SU-DHL-6 (cell line): ENCODE results near the gene DPEP1.
A peak's percentile ranks its signal among the peaks of the same experiment; 100 is the strongest.

Experiments used
- H2AFZ ChIP-seq: fragments of 200-600 bp; sonication (generic); 2 replicates; pipeline ENCODE4 v1.6.1; 2014; ENCODE audit warnings: low read depth, mild to moderate bottlenecking, moderate library complexity, mixed read lengths, antibody characterized with exemption, low read length; ENCODE audit not compliant: severe bottlenecking
- H3F3A ChIP-seq: fragments of 200-600 bp; shearing (Covaris generic); 2 replicates; pipeline ENCODE4 v1.6.0; 2016; ENCODE audit warnings: antibody characterized with exemption, mild to moderate bottlenecking; ENCODE audit not compliant: insufficient read depth
- H3K27ac ChIP-seq: fragments of 200-600 bp; sonication (generic); 2 replicates; pipeline ENCODE4 v1.5.1; 2016; ENCODE audit warnings: low read depth, mild to moderate bottlenecking, low read length, moderate library complexity, mixed read lengths
- H3K27me3 ChIP-seq: fragments of 200-600 bp; sonication (generic), shearing (Covaris generic); 2 replicates; pipeline ENCODE4 v1.6.0; 2014; ENCODE audit warnings: mild to moderate bottlenecking, low read length
- H3K36me3 ChIP-seq: fragments of 200-600 bp; sonication (generic); 2 replicates; pipeline ENCODE4 v1.6.1; 2014; ENCODE audit warnings: mild to moderate bottlenecking, low read length, mixed read lengths
- H3K4me2 ChIP-seq: fragments of 300-600, 200-600 bp; shearing (Covaris generic), sonication (generic); 2 replicates; pipeline ENCODE4 v1.6.0; 2014; ENCODE audit warnings: low read length, low read depth, mild to moderate bottlenecking; ENCODE audit not compliant: poor library complexity, severe bottlenecking
- H3K4me3 ChIP-seq: fragments of 200-600 bp; sonication (generic); 2 replicates; pipeline ENCODE4 v1.5.1; 2014; ENCODE audit warnings: antibody characterized with exemption, low read length, mild to moderate bottlenecking, mixed read lengths; ENCODE audit not compliant: insufficient read depth, poor library complexity, severe bottlenecking
- H3K79me2 ChIP-seq: fragments of 200-600 bp; sonication (generic); 2 replicates; pipeline ENCODE4 v1.6.1; 2014; ENCODE audit warnings: mild to moderate bottlenecking, low read length, moderate library complexity; ENCODE audit not compliant: insufficient read depth
- H3K9ac ChIP-seq: fragments of 200-600 bp; sonication (generic); 2 replicates; pipeline ENCODE4 v1.7.0; 2014; ENCODE audit warnings: mild to moderate bottlenecking, low read length
- H3K9me2 ChIP-seq: fragments of 200-600 bp; sonication (generic); replicated peaks from 2 replicates; pipeline ENCODE4 v1.6.1; 2014; ENCODE audit warnings: low read length; ENCODE audit not compliant: insufficient read depth
- H3K9me3 ChIP-seq: fragments of 200-600 bp; sonication (generic); 2 replicates; pipeline ENCODE4 v1.6.1; 2014; ENCODE audit warnings: low read length, mixed read lengths; ENCODE audit not compliant: insufficient read depth
- H4K20me1 ChIP-seq: fragments of 200-600 bp; sonication (generic); 2 replicates; pipeline ENCODE4 v1.6.1; 2014; ENCODE audit warnings: low read depth, mild to moderate bottlenecking, antibody characterized with exemption, low read length, moderate library complexity, mixed read lengths
- EZH2phosphoT487 ChIP-seq: fragments of 200-600 bp; sonication (generic), shearing (Covaris generic); conservative IDR thresholded peaks from 2 replicates; pipeline ENCODE4 v1.6.1; 2018; ENCODE audit warnings: mild to moderate bottlenecking, antibody characterized with exemption, low read length, moderate library complexity, mixed read lengths
- TF ChIP-seq, protein P1 (sequence below): fragments of 200-600 bp; sonication (generic); IDR thresholded peaks from one replicate; pipeline ENCODE4 v1.5.1; 2017; ENCODE audit warnings: antibody characterized with exemption, mild to moderate bottlenecking, low read length, moderate library complexity; ENCODE audit not compliant: insufficient read depth, poor library complexity, severe bottlenecking

DPEP1 gene

DNA sequence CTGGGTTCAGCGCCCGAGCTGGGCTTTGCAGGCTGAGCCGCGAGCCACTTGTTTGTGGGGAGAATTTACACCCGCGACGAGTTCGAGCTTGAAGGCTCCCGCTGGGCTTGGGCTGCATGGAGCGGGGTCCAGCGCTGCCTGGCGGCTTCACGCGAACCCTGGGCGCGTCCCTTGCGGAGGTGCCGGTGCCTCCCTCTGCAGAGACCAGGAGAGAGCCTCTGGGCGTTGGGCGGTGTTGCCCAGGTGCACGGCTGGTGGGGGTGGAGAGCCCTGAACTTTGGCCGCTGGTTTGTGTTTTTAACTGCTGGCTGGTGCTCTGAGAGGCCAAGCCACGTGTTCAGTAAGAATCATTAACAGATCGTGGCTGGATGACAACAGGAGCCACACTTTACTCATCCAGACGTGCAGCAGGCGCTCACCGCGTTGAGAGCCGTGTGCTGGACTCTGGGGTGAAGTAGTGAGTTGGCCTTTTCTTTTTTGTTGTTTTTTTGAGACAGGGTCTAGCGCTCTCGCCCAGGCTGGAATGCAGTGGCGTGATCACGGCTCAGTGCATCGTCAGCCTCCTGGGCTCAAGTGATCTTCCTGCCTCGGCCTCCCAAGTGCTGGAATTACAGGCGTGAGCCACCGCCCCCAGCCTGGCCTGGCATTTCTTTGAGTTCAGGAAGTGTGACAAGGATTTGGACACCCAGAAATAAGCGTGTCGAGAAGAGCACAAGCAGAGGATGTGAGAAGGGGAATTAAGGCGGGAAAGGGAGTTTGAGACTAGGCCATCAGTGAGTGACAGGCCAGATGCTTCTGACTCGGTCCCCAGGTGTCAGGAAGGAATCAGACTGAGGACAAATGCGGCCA, 73.9 kb downstream of the DPEP1 start:
- Histone ChIP-seq H3K4me3 (peak overlapping the region; percentile 95), H3K36me3 (no peaks in the 10 kb centered on the region; the same call in 1 of the 2 replicates), H2AFZ (peak overlapping the region; percentile 99), H3K9me2 (no peaks in the 10 kb centered on the region), H4K20me1 (no peaks in the 10 kb centered on the region), H3K27me3 (no peaks in the 10 kb centered on the region), H3K9me3 (no peaks in the 10 kb centered on the region), H3K4me2 (peak overlapping the region; percentile 98), H3K9ac (peak overlapping the region; percentile 90), H3K79me2 (peaks cover 8% of the 10 kb centered on the region), H3K27ac (peak overlapping the region; percentile 97), H3F3A (peaks cover 4% of the 10 kb centered on the region)
- TF ChIP-seq, protein P1, sequence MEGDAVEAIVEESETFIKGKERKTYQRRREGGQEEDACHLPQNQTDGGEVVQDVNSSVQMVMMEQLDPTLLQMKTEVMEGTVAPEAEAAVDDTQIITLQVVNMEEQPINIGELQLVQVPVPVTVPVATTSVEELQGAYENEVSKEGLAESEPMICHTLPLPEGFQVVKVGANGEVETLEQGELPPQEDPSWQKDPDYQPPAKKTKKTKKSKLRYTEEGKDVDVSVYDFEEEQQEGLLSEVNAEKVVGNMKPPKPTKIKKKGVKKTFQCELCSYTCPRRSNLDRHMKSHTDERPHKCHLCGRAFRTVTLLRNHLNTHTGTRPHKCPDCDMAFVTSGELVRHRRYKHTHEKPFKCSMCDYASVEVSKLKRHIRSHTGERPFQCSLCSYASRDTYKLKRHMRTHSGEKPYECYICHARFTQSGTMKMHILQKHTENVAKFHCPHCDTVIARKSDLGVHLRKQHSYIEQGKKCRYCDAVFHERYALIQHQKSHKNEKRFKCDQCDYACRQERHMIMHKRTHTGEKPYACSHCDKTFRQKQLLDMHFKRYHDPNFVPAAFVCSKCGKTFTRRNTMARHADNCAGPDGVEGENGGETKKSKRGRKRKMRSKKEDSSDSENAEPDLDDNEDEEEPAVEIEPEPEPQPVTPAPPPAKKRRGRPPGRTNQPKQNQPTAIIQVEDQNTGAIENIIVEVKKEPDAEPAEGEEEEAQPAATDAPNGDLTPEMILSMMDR, result no peak
- no peak for TF ChIP-seq EZH2phosphoT487
